IPS-NIHi11 (cell line): Measurements from ENCODE around the gene CENPF.

Source experiments
- DNase-seq: peaks from one replicate; pipeline ENCODE4 v3.0.0; 2012; ENCODE audit warnings: mixed read lengths, low spot score

CENPF gene

DNA sequence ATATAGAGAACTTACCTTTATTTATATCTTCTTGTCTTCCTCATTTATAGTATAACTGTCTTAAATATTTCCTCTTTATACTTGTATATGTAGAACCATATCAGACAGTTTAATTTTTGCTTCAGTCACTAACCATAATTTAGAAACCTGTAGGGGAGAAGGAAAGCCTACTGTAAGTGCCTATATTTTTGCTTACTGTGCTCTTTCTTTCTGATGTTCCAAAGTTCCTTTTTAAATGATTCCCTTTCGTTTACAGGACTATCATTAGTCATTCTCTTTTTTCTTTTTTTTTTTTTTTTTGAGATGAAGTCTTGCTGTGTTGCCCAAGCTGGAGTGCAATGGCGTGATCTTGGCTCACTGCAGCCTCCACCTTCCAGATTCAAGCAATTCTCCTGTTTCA is 109.7 kb downstream of the CENPF start:
- no peak for DNase-seq
